ENCODE data around the gene ADARB2. TPM values are rescaled to one million over a fixed set of nuclear protein-coding genes. Genes with fewer than 3 reads are reported as not detected.

Gene ADARB2
- polyA plus RNA-seq, 3 donors: not detected

- no peak overlapping the region for H3K4me3 ChIP-seq (replicated peaks in 1 of 3; ENCODE audit: low read depth in 2 of 3, low read length in 3 of 3)
- H3K4me1 Mint-ChIP-seq: no peaks in the 10 kb centered on the region
- H3K27me3 Mint-ChIP-seq (ENCODE audit: low read depth in 3 of 3): peaks cover 0 to 4% (median 2%) of the 10 kb centered on the region in 3 donors
- H3K4me3 Mint-ChIP-seq: no peak overlapping the region
- intact Hi-C loops (cut with micrococcal nuclease): no loop called here
- 82% methylated on average over 4 of the region's 30 CpGs for WGBS (ENCODE audit: insufficient coverage)
- TF ChIP-seq CTCF (IDR thresholded peaks at IDR 0.05): no peak
- no peak overlapping the region for H3K4me2 ChIP-seq (replicated peaks; ENCODE audit: extremely low read depth, low read length, poor library complexity, severe bottlenecking)
- no peaks in the 10 kb centered on the region for H3K4me1 ChIP-seq (ENCODE audit: control insufficient read depth in 1 of 2, insufficient read depth in 2 of 2, low read length in 2 of 2)
- DNase-seq: no peak
- H2AFZ ChIP-seq (ENCODE audit: insufficient read depth, low read depth, low read length, poor library complexity, severe bottlenecking): no peak overlapping the region
- no peaks in the 10 kb centered on the region for H3K36me3 ChIP-seq (replicated peaks in 1 of 2; ENCODE audit: control insufficient read depth in 1 of 2, insufficient read depth in 2 of 2, low read length in 2 of 2)
- H3K9ac ChIP-seq (ENCODE audit: insufficient read depth, low read length, poor library complexity, severe bottlenecking): no peak overlapping the region
- H3K36me3 Mint-ChIP-seq: no peaks in the 10 kb centered on the region
- no peak overlapping the region for H3K27ac ChIP-seq (ENCODE audit: low read depth in 1 of 2, low read length in 2 of 2)
- no peaks in the 10 kb centered on the region for H3K9me3 Mint-ChIP-seq
- H3K9me3 ChIP-seq (replicated peaks in 1 of 2; ENCODE audit: control insufficient read depth in 1 of 2, insufficient read depth in 1 of 2, low read length in 2 of 2): no peaks in the 10 kb centered on the region
- H4K20me1 ChIP-seq (ENCODE audit: insufficient read depth, low read length): no peaks in the 10 kb centered on the region
- no peak overlapping the region for H3K27ac Mint-ChIP-seq
- H3K27me3 ChIP-seq (ENCODE audit: control insufficient read depth in 2 of 2, insufficient read depth in 2 of 2, low read length in 2 of 2): no peaks in the 10 kb centered on the region
- no peaks in the 10 kb centered on the region for H3K79me2 ChIP-seq (ENCODE audit: insufficient read depth, low read length)
These were observed 554.9 kb downstream of the ADARB2 start for GRCh38 chr10:1182280-1183032.

- Mint-ChIP-seq H3K4me3 (no peak overlapping the region), H3K27ac (peak overlapping the region in 2 of 7 donors; percentile 2 to 35), H3K4me1 (no peaks in the 10 kb centered on the region), H3K9me3 (no peaks in the 10 kb centered on the region), H3K27me3 (ENCODE audit: low read depth in 3 of 3) (peaks cover 2 to 4% (median 2%) of the 10 kb centered on the region in 3 donors), H3K36me3 (no peaks in the 10 kb centered on the region)
- 87% methylated on average over 8 of the region's 11 CpGs for WGBS (ENCODE audit: insufficient coverage)
- no peak for DNase-seq
- TF ChIP-seq CTCF (IDR thresholded peaks at IDR 0.05): no peak
- Histone ChIP-seq H4K20me1 (ENCODE audit: insufficient read depth, low read length) (no peaks in the 10 kb centered on the region), H3K9me3 (replicated peaks in 1 of 2; ENCODE audit: control insufficient read depth in 1 of 2, insufficient read depth in 1 of 2, low read length in 2 of 2) (no peaks in the 10 kb centered on the region), H3K4me1 (ENCODE audit: control insufficient read depth in 1 of 2, insufficient read depth in 2 of 2, low read length in 2 of 2) (no peaks in the 10 kb centered on the region), H3K27ac (ENCODE audit: low read depth in 1 of 2, low read length in 2 of 2) (no peak overlapping the region), H3K9ac (ENCODE audit: insufficient read depth, low read length, poor library complexity, severe bottlenecking) (no peak overlapping the region), H3K36me3 (replicated peaks in 1 of 2; ENCODE audit: control insufficient read depth in 1 of 2, insufficient read depth in 2 of 2, low read length in 2 of 2) (no peaks in the 10 kb centered on the region), H2AFZ (ENCODE audit: insufficient read depth, low read depth, low read length, poor library complexity, severe bottlenecking) (no peak overlapping the region), H3K79me2 (ENCODE audit: insufficient read depth, low read length) (no peaks in the 10 kb centered on the region), H3K4me2 (replicated peaks; ENCODE audit: extremely low read depth, low read length, poor library complexity, severe bottlenecking) (no peak overlapping the region), H3K27me3 (ENCODE audit: control insufficient read depth in 2 of 2, insufficient read depth in 2 of 2, low read length in 2 of 2) (no peaks in the 10 kb centered on the region), H3K4me3 (replicated peaks in 1 of 3; ENCODE audit: low read depth in 2 of 3, low read length in 3 of 3) (no peak overlapping the region)
- intact Hi-C loops (cut with micrococcal nuclease): no loop called here
These were observed 556.5 kb downstream of the ADARB2 start for GRCh38 chr10:1180836-1181235.
